ENCODE data around the gene PICK1. TPM values are rescaled to one million over a fixed set of nuclear protein-coding genes. Genes with fewer than 3 reads are reported as not detected.

PICK1 gene
- 10 to 100 TPM; 26.6 to 32.0 (median 28.1) TPM for polyA plus RNA-seq (ENCODE audit: insufficient read length in 3 of 3)

GRCh38 chr22:38056969-38057891 is at the start of gene PICK1:
PICK1 (plus strand) TSS chr22:38057404; CDS start chr22:38057810, 406 bp downstream.
- peak; percentile 83 to 87 (median 85) for DNase-seq (ENCODE audit: low read depth in 3 of 3, low spot score in 2 of 3)

GRCh38 chr22:38009000-38009806 is 48.0 kb upstream of the PICK1 start:
- no peak for DNase-seq (ENCODE audit: low read depth in 3 of 3, low spot score in 2 of 3)

GRCh38 chr22:38012604-38013072 is 44.6 kb upstream of the PICK1 start:
- DNase-seq (ENCODE audit: low read depth in 3 of 3, low spot score in 2 of 3), result no peak

GRCh38 chr22:38014083-38014482 is 43.1 kb upstream of the PICK1 start:
- no peak for DNase-seq (ENCODE audit: low read depth in 3 of 3, low spot score in 2 of 3)

- DNase-seq (ENCODE audit: low read depth in 3 of 3, low spot score in 2 of 3), result no peak
Measured at GRCh38 chr22:38016182-38017151, 40.7 kb upstream of the PICK1 start.

- DNase-seq (ENCODE audit: low read depth in 3 of 3, low spot score in 2 of 3), result no peak
Measured at GRCh38 chr22:38017272-38017920, 39.8 kb upstream of the PICK1 start.

- DNase-seq (ENCODE audit: low read depth in 3 of 3, low spot score in 2 of 3), result no peak
Measured at GRCh38 chr22:38017939-38018885, 39.0 kb upstream of the PICK1 start.

- no peak for DNase-seq (ENCODE audit: low read depth in 3 of 3, low spot score in 2 of 3)
Measured at GRCh38 chr22:38018938-38019827, 38.0 kb upstream of the PICK1 start.

- DNase-seq (ENCODE audit: low read depth in 3 of 3, low spot score in 2 of 3), result no peak
Measured at GRCh38 chr22:38021206-38021605, 36.0 kb upstream of the PICK1 start.

- no peak for DNase-seq (ENCODE audit: low read depth in 3 of 3, low spot score in 2 of 3)
Measured at GRCh38 chr22:38023045-38023444, 34.2 kb upstream of the PICK1 start.

- DNase-seq (ENCODE audit: low read depth in 3 of 3, low spot score in 2 of 3), result no peak
Measured at GRCh38 chr22:38025514-38025913, 31.7 kb upstream of the PICK1 start.

GRCh38 chr22:38026130-38027111 is 30.8 kb upstream of the PICK1 start:
- DNase-seq (ENCODE audit: low read depth in 3 of 3, low spot score in 2 of 3), result no peak

GRCh38 chr22:38027487-38027886 is 29.7 kb upstream of the PICK1 start:
- no peak for DNase-seq (ENCODE audit: low read depth in 3 of 3, low spot score in 2 of 3)

GRCh38 chr22:38028344-38029130 is 28.7 kb upstream of the PICK1 start:
- DNase-seq (ENCODE audit: low read depth in 3 of 3, low spot score in 2 of 3), result no peak

- DNase-seq (ENCODE audit: low read depth in 3 of 3, low spot score in 2 of 3), result no peak
Measured at GRCh38 chr22:38029370-38029769, 27.8 kb upstream of the PICK1 start.

- DNase-seq (ENCODE audit: low read depth in 3 of 3, low spot score in 2 of 3), result no peak
Measured at GRCh38 chr22:38029901-38030300, 27.3 kb upstream of the PICK1 start.
